ENCODE results near the gene KRT26. TPM values are rescaled to one million over a fixed set of nuclear protein-coding genes. Genes with fewer than 3 reads are reported as not detected.
"Not testable (repeated sequence)": the region's sequence is repeated elsewhere in the genome, so short reads cannot be mapped to it uniquely, and the experiment has no call there.

Gene KRT26
- polyA plus RNA-seq, 1 donor (not counting 4 experiments of a cell fraction or from before 2014, with no cell fraction given) = not detected

- DNase-seq (ENCODE audit: low read depth, low spot score) (no peak), FAIRE-seq (no peak)
- H3K4me1 ChIP-seq (ENCODE audit: control insufficient read depth, extremely low read depth, insufficient read depth, low read length) = no peaks in the 10 kb centered on the region
- H3K4me2 ChIP-seq (ENCODE audit: control insufficient read depth, extremely low read depth, insufficient read depth, low read depth, low read length) = no peak overlapping the region
- H3K9ac ChIP-seq (ENCODE audit: control insufficient read depth, extremely low read depth, insufficient read depth, low read length) = no peak overlapping the region
- dilution Hi-C loops (cut with MboI; ENCODE audit: extremely low pct_ligation_motif_present, low sequenced_read_pairs) = no loop called here
- H3K36me3 ChIP-seq (ENCODE audit: control insufficient read depth in 2 of 2, extremely low read depth in 1 of 2, insufficient read depth in 2 of 2, low read length in 2 of 2) = no peaks in the 10 kb centered on the region
- no peaks in the 10 kb centered on the region for H3K27me3 ChIP-seq (ENCODE audit: control insufficient read depth, extremely low read depth, insufficient read depth, low read length)
- H3K9me1 ChIP-seq (ENCODE audit: control insufficient read depth, extremely low read depth, insufficient read depth, low read length) = no peaks in the 10 kb centered on the region
- H3K4me3 ChIP-seq (ENCODE audit: control insufficient read depth in 2 of 3, extremely low read depth in 1 of 3, insufficient read depth in 2 of 3, low read depth in 1 of 3, low read length in 3 of 3) = no peak overlapping the region
- no peaks in the 10 kb centered on the region for H3K79me2 ChIP-seq (ENCODE audit: control insufficient read depth, insufficient read depth, low read length)
- no peak for TF ChIP-seq CTCF (optimal IDR thresholded peaks at IDR 0.05 in 1 of 3, IDR thresholded peaks at IDR 0.05 in 1 of 3, conservative IDR thresholded peaks at IDR 0.05 in 1 of 3; ENCODE audit: extremely low read depth in 1 of 3, insufficient read depth in 2 of 3, low read length in 3 of 3)
- TF ChIP-seq EZH2 (IDR thresholded peaks at IDR 0.05; ENCODE audit: low read length) = no peak
- no peak overlapping the region for H2AFZ ChIP-seq (ENCODE audit: control insufficient read depth, low read length)
- no peaks in the 10 kb centered on the region for H4K20me1 ChIP-seq (ENCODE audit: control insufficient read depth, extremely low read depth, insufficient read depth, low read length)
- H3K9me3 ChIP-seq (ENCODE audit: control insufficient read depth, low read depth, low read length) = no peaks in the 10 kb centered on the region
- no peak overlapping the region for H3K27ac ChIP-seq (ENCODE audit: control insufficient read depth, insufficient read depth, low read length)
Observed at GRCh38 chr17:40751065-40751464, 20.9 kb downstream of the KRT26 start.

- no peak for FAIRE-seq
- dilution Hi-C loops (cut with MboI; ENCODE audit: extremely low pct_ligation_motif_present, low sequenced_read_pairs) = no loop called here
Observed at GRCh38 chr17:40750391-40750790, 21.6 kb downstream of the KRT26 start.

GRCh38 chr17:40748666-40749065, 23.3 kb downstream of the KRT26 start:
- H3K9me1 ChIP-seq (ENCODE audit: control insufficient read depth, extremely low read depth, insufficient read depth, low read length); H4K20me1 ChIP-seq (ENCODE audit: control insufficient read depth, extremely low read depth, insufficient read depth, low read length); H3K9ac ChIP-seq (ENCODE audit: control insufficient read depth, extremely low read depth, insufficient read depth, low read length); DNase-seq (ENCODE audit: low read depth, low spot score); H3K9me3 ChIP-seq (ENCODE audit: control insufficient read depth, low read depth, low read length); H2AFZ ChIP-seq (ENCODE audit: control insufficient read depth, low read length); H3K27ac ChIP-seq (ENCODE audit: control insufficient read depth, insufficient read depth, low read length); dilution Hi-C loops (cut with MboI; ENCODE audit: extremely low pct_ligation_motif_present, low sequenced_read_pairs); H3K27me3 ChIP-seq (ENCODE audit: control insufficient read depth, extremely low read depth, insufficient read depth, low read length); H3K36me3 ChIP-seq (ENCODE audit: control insufficient read depth in 2 of 2, extremely low read depth in 1 of 2, insufficient read depth in 2 of 2, low read length in 2 of 2); H3K4me1 ChIP-seq (ENCODE audit: control insufficient read depth, extremely low read depth, insufficient read depth, low read length); H3K4me3 ChIP-seq (ENCODE audit: control insufficient read depth in 2 of 3, extremely low read depth in 1 of 3, insufficient read depth in 2 of 3, low read depth in 1 of 3, low read length in 3 of 3); H3K4me2 ChIP-seq (ENCODE audit: control insufficient read depth, extremely low read depth, insufficient read depth, low read depth, low read length); H3K79me2 ChIP-seq (ENCODE audit: control insufficient read depth, insufficient read depth, low read length); FAIRE-seq: not testable (repeated sequence)

More at GRCh38 chr17:40750391-40750790, 21.6 kb downstream of the KRT26 start:
- H3K27me3 ChIP-seq (ENCODE audit: control insufficient read depth, extremely low read depth, insufficient read depth, low read length) = no peaks in the 10 kb centered on the region
- H3K36me3 ChIP-seq (ENCODE audit: control insufficient read depth in 2 of 2, extremely low read depth in 1 of 2, insufficient read depth in 2 of 2, low read length in 2 of 2) = no peaks in the 10 kb centered on the region
- H3K27ac ChIP-seq (ENCODE audit: control insufficient read depth, insufficient read depth, low read length) = no peak overlapping the region
- H3K79me2 ChIP-seq (ENCODE audit: control insufficient read depth, insufficient read depth, low read length) = no peaks in the 10 kb centered on the region
- H2AFZ ChIP-seq (ENCODE audit: control insufficient read depth, low read length) = no peak overlapping the region
- no peak overlapping the region for H3K9ac ChIP-seq (ENCODE audit: control insufficient read depth, extremely low read depth, insufficient read depth, low read length)
- no peaks in the 10 kb centered on the region for H3K9me1 ChIP-seq (ENCODE audit: control insufficient read depth, extremely low read depth, insufficient read depth, low read length)
- TF ChIP-seq EZH2 (IDR thresholded peaks at IDR 0.05; ENCODE audit: low read length) (no peak), CTCF (optimal IDR thresholded peaks at IDR 0.05 in 1 of 3, IDR thresholded peaks at IDR 0.05 in 1 of 3, conservative IDR thresholded peaks at IDR 0.05 in 1 of 3; ENCODE audit: extremely low read depth in 1 of 3, insufficient read depth in 2 of 3, low read length in 3 of 3) (no peak)
- no peaks in the 10 kb centered on the region for H3K4me1 ChIP-seq (ENCODE audit: control insufficient read depth, extremely low read depth, insufficient read depth, low read length)
- H3K4me2 ChIP-seq (ENCODE audit: control insufficient read depth, extremely low read depth, insufficient read depth, low read depth, low read length) = no peak overlapping the region
- no peak for DNase-seq (ENCODE audit: low read depth, low spot score)
- H3K4me3 ChIP-seq (ENCODE audit: control insufficient read depth in 2 of 3, extremely low read depth in 1 of 3, insufficient read depth in 2 of 3, low read depth in 1 of 3, low read length in 3 of 3) = no peak overlapping the region
- H4K20me1 ChIP-seq (ENCODE audit: control insufficient read depth, extremely low read depth, insufficient read depth, low read length) = no peaks in the 10 kb centered on the region
- H3K9me3 ChIP-seq (ENCODE audit: control insufficient read depth, low read depth, low read length) = no peaks in the 10 kb centered on the region

Measured in keratinocyte (primary cell).